Liver (tissue), 9 donors: ENCODE results near the gene RPGR. TPM values are rescaled to one million over a fixed set of nuclear protein-coding genes. Genes with fewer than 3 reads are reported as not detected.

ENCODE experiments used
- DNase-seq: peaks from one replicate; pipeline ENCODE4 v3.0.0-alpha.2; 2017; ENCODE audit warnings: low spot score
- H3K27ac ChIP-seq, 2 donors: one replicate each; pipeline ENCODE4 v1.7.0; 2013; ENCODE audit warnings: inconsistent platforms in 2 of 2, low read length in 2 of 2, control low read depth in 1 of 2, low read depth in 1 of 2, mild to moderate bottlenecking in 1 of 2
- H3K27me3 ChIP-seq, 4 donors: one replicate each; pipeline versions ENCODE4 v1.6.1 to v1.7.0; 2013; ENCODE audit warnings: low read length in 3 of 4, inconsistent platforms in 1 of 4, mild to moderate bottlenecking in 1 of 4, moderate library complexity in 1 of 4; ENCODE audit not compliant: control insufficient read depth in 4 of 4, insufficient read depth in 4 of 4
- H3K36me3 ChIP-seq, 4 donors: one replicate each; pipeline versions ENCODE4 v1.6.1 to v1.7.0; 2013; ENCODE audit warnings: low read length in 3 of 4, mild to moderate bottlenecking in 3 of 4, low read depth in 1 of 4, moderate library complexity in 1 of 4; ENCODE audit not compliant: control insufficient read depth in 4 of 4, insufficient read depth in 3 of 4
- H3K4me1 ChIP-seq, 4 donors: one replicate each; pipeline versions ENCODE4 v1.6.1 to v1.7.0; 2013; ENCODE audit warnings: low read length in 3 of 4, mild to moderate bottlenecking in 3 of 4, moderate library complexity in 1 of 4; ENCODE audit not compliant: control insufficient read depth in 4 of 4, insufficient read depth in 4 of 4
- H3K4me3 ChIP-seq, 3 donors: one replicate each; pipeline versions ENCODE4 v1.6.1 to v1.7.0; 2013; ENCODE audit warnings: low read length in 3 of 3, control low read depth in 1 of 3, low read depth in 1 of 3, mild to moderate bottlenecking in 1 of 3
- H3K9ac ChIP-seq, 2 donors: one replicate each; pipeline ENCODE4 v1.7.0; 2013; ENCODE audit warnings: low read length in 2 of 2, mild to moderate bottlenecking in 2 of 2, moderate library complexity in 2 of 2, control low read depth in 1 of 2, low read depth in 1 of 2
- H3K9me3 ChIP-seq, 4 donors: one replicate each; pipeline versions ENCODE4 v1.6.1 to v1.7.0; 2013; ENCODE audit warnings: low read length in 3 of 4; ENCODE audit not compliant: control insufficient read depth in 4 of 4
- EGR1 ChIP-seq, 2 donors: IDR thresholded peaks; 2 replicates each; pipeline ENCODE4 v1.6.1; 2016 to 2018; ENCODE audit warnings: antibody characterized with exemption in 2 of 2, low read depth in 2 of 2
- FOXA1 ChIP-seq: IDR thresholded peaks from 2 replicates; pipeline ENCODE4 v1.6.1; 2016; ENCODE audit warnings: antibody characterized with exemption
- FOXA2 ChIP-seq: IDR thresholded peaks from 2 replicates; pipeline ENCODE4 v1.6.1; 2016; ENCODE audit warnings: antibody characterized with exemption
- GABPA ChIP-seq, 2 donors: IDR thresholded peaks in 1 of 2; conservative IDR thresholded peaks in 1 of 2; 2 replicates each; pipeline ENCODE4 v1.6.1; 2016; ENCODE audit warnings: antibody characterized with exemption in 2 of 2, mild to moderate bottlenecking in 1 of 2, moderate library complexity in 1 of 2
- HNF4A ChIP-seq, 2 donors: conservative IDR thresholded peaks; 2 replicates each; pipeline ENCODE4 v1.6.1; 2016; ENCODE audit warnings: antibody characterized with exemption in 2 of 2, mild to moderate bottlenecking in 2 of 2
- HNF4G ChIP-seq: IDR thresholded peaks from 2 replicates; pipeline ENCODE4 v1.6.1; 2016; ENCODE audit warnings: antibody characterized with exemption
- JUND ChIP-seq, 2 donors: IDR thresholded peaks; 2 replicates each; pipeline ENCODE4 v1.6.1; 2016; ENCODE audit warnings: antibody characterized with exemption in 2 of 2
- NR2F2 ChIP-seq: IDR thresholded peaks from 2 replicates; pipeline ENCODE4 v1.6.1; 2016; ENCODE audit warnings: antibody characterized with exemption
- RAD21 ChIP-seq, 2 donors: IDR thresholded peaks; 2 replicates each; pipeline ENCODE4 v1.6.1; 2016; ENCODE audit warnings: antibody characterized with exemption in 2 of 2, mild to moderate bottlenecking in 2 of 2
- RXRA ChIP-seq, 2 donors: IDR thresholded peaks; 2 replicates each; pipeline ENCODE4 v1.6.1; 2017 to 2018; ENCODE audit warnings: antibody characterized with exemption in 2 of 2, mild to moderate bottlenecking in 1 of 2
- SP1 ChIP-seq: IDR thresholded peaks from 2 replicates; pipeline ENCODE4 v1.6.1; 2018; ENCODE audit warnings: antibody characterized with exemption, mild to moderate bottlenecking
- TAF1 ChIP-seq: conservative IDR thresholded peaks from 2 replicates; pipeline ENCODE4 v1.6.1; 2016; ENCODE audit warnings: antibody characterized with exemption, mild to moderate bottlenecking
- YY1 ChIP-seq: IDR thresholded peaks from 2 replicates; pipeline ENCODE4 v1.6.1; 2016; ENCODE audit warnings: antibody characterized with exemption, mild to moderate bottlenecking
- WGBS: extraction: QIAGEN DNeasy Blood & Tissue Kit; methylation state at CpG from one replicate; pipeline ENCODE4 v1.1.7; 2013; 5-methylcytosine and 5-hydroxymethylcytosine counted together
- polyA plus RNA-seq, 2 donors: library from polyadenylated mRNA; stranded (reverse) in 1 of 2; unstranded in 1 of 2; fragments of 200-250 nt in 1 of 2; fragments of >200 nt in 1 of 2; fragmentation: Nextera tagmentation in 1 of 2; extraction: Ambion mirVana in 1 of 2; gene quantifications; one replicate each; pipeline versions ENCODE4 v1.2.1 to v1.2.3, GENCODE V29; 2013 to 2015
- total RNA-seq, 2 donors: library from RNA; depleted of rRNA; stranded (reverse); fragments of >200 nt; gene quantifications; one replicate each; pipeline ENCODE4 v1.2.3, GENCODE V29; 2014
- TF ChIP-seq, protein P1 (sequence below): IDR thresholded peaks from 2 replicates; pipeline ENCODE4 v1.6.1; 2016; ENCODE audit warnings: antibody characterized with exemption
- TF ChIP-seq, protein P2 (sequence below): IDR thresholded peaks from 2 replicates; pipeline ENCODE4 v1.6.1; 2016; ENCODE audit warnings: antibody characterized with exemption
- TF ChIP-seq, protein P3 (sequence below): fragments of 150-350 bp; IDR thresholded peaks from 2 replicates; pipeline ENCODE4 v1.5.1; 2017; ENCODE audit warnings: improper control_type of control experiment, low read depth, low read length; ENCODE audit not compliant: missing input control
- TF ChIP-seq, protein P4 (sequence below): IDR thresholded peaks from 2 replicates; pipeline ENCODE4 v1.6.1; 2016; ENCODE audit warnings: antibody characterized with exemption
- TF ChIP-seq, protein P5 (sequence below): IDR thresholded peaks from 2 replicates; pipeline ENCODE4 v1.6.1; 2016; ENCODE audit warnings: antibody characterized with exemption, mild to moderate bottlenecking
- donor health status: healthy.
- donor health status: healthy.
- donor health status: healthy.
- donor health status: healthy.
- donor health status: healthy.

Gene RPGR
- total and polyA plus RNA-seq, 4 donors: 1.7 to 7.2 (median 3.5) TPM

DNA sequence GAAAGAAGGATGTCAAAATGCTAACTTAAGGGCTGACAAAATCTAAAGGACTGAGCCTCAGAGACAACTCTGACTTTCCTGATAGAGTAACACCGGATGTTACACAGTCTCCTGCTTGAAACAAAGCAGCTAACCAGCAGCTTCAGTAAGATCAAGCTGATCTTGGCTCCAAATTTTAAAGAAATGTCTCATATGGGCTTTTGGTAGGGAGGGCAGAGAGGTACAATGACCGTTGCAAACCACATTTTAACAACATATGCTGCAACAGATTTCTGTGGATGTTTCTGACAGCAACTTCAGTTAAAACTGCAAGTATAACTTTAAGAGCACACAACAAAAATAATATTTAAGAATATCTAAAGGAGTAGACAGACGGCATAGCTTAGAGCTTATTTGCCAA lies 9.1 kb downstream of the RPGR start:
- no peak overlapping the region for H3K9ac ChIP-seq
- H3K36me3 ChIP-seq: peaks cover 0 to 3% (median 0%) of the 10 kb centered on the region in 4 donors
- H3K27ac ChIP-seq: no peak overlapping the region
- WGBS: 65% methylated on average over 3 of the region's 3 CpGs
- TF ChIP-seq RXRA (IDR thresholded peaks at IDR 0.05) (no peak), RAD21 (IDR thresholded peaks at IDR 0.05) (no peak), HNF4A (conservative IDR thresholded peaks at IDR 0.05) (no peak), JUND (IDR thresholded peaks at IDR 0.05) (no peak), GABPA (IDR thresholded peaks at IDR 0.05 in 1 of 2, conservative IDR thresholded peaks at IDR 0.05 in 1 of 2) (no peak), YY1 (no peak), TAF1 (no peak), FOXA2 (no peak)
- TF ChIP-seq, protein P1, sequence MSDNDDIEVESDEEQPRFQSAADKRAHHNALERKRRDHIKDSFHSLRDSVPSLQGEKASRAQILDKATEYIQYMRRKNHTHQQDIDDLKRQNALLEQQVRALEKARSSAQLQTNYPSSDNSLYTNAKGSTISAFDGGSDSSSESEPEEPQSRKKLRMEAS: no peak
- TF ChIP-seq, protein P2, sequence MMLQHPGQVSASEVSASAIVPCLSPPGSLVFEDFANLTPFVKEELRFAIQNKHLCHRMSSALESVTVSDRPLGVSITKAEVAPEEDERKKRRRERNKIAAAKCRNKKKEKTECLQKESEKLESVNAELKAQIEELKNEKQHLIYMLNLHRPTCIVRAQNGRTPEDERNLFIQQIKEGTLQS: no peak
- TF ChIP-seq, protein P3, sequence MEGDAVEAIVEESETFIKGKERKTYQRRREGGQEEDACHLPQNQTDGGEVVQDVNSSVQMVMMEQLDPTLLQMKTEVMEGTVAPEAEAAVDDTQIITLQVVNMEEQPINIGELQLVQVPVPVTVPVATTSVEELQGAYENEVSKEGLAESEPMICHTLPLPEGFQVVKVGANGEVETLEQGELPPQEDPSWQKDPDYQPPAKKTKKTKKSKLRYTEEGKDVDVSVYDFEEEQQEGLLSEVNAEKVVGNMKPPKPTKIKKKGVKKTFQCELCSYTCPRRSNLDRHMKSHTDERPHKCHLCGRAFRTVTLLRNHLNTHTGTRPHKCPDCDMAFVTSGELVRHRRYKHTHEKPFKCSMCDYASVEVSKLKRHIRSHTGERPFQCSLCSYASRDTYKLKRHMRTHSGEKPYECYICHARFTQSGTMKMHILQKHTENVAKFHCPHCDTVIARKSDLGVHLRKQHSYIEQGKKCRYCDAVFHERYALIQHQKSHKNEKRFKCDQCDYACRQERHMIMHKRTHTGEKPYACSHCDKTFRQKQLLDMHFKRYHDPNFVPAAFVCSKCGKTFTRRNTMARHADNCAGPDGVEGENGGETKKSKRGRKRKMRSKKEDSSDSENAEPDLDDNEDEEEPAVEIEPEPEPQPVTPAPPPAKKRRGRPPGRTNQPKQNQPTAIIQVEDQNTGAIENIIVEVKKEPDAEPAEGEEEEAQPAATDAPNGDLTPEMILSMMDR: no peak
- TF ChIP-seq, protein P4, sequence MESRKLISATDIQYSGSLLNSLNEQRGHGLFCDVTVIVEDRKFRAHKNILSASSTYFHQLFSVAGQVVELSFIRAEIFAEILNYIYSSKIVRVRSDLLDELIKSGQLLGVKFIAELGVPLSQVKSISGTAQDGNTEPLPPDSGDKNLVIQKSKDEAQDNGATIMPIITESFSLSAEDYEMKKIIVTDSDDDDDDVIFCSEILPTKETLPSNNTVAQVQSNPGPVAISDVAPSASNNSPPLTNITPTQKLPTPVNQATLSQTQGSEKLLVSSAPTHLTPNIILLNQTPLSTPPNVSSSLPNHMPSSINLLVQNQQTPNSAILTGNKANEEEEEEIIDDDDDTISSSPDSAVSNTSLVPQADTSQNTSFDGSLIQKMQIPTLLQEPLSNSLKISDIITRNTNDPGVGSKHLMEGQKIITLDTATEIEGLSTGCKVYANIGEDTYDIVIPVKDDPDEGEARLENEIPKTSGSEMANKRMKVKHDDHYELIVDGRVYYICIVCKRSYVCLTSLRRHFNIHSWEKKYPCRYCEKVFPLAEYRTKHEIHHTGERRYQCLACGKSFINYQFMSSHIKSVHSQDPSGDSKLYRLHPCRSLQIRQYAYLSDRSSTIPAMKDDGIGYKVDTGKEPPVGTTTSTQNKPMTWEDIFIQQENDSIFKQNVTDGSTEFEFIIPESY: no peak
- H3K27me3 ChIP-seq: no peaks in the 10 kb centered on the region
- H3K4me3 ChIP-seq: no peak overlapping the region
- H3K4me1 ChIP-seq: peaks cover 0 to 4% (median 1%) of the 10 kb centered on the region in 4 donors
- no peak for DNase-seq
- H3K9me3 ChIP-seq: no peaks in the 10 kb centered on the region

DNA sequence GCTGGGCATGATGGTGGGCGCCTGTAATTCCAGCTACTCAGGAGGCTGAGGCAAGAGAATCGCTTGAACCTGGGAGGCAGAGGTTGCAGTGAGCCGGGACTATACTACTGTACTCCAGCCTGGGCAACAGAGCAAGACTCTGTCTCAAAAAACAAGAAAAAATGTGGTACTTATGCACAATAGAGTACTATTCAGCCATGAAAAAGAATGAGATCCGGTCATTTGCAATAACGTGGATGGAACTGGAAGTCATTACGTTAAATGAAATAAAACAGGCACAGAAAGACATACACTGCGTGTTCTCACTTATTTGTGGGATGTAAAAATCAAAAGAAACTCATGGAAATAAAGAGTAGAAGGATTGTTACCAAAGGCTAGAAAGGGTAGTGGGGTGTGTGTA lies 12.1 kb downstream of the RPGR start:
- TF ChIP-seq, protein P2: no peak
- TF ChIP-seq RXRA (IDR thresholded peaks at IDR 0.05) (no peak), HNF4G (no peak), HNF4A (conservative IDR thresholded peaks at IDR 0.05) (no peak), TAF1 (no peak), GABPA (IDR thresholded peaks at IDR 0.05 in 1 of 2, conservative IDR thresholded peaks at IDR 0.05 in 1 of 2) (no peak), EGR1 (IDR thresholded peaks at IDR 0.05; ENCODE audit: low read depth in 2 of 2) (no peak), RAD21 (IDR thresholded peaks at IDR 0.05) (no peak), NR2F2 (no peak), FOXA1 (no peak), FOXA2 (no peak), YY1 (no peak), SP1 (no peak), JUND (IDR thresholded peaks at IDR 0.05) (no peak)
- TF ChIP-seq, protein P5, sequence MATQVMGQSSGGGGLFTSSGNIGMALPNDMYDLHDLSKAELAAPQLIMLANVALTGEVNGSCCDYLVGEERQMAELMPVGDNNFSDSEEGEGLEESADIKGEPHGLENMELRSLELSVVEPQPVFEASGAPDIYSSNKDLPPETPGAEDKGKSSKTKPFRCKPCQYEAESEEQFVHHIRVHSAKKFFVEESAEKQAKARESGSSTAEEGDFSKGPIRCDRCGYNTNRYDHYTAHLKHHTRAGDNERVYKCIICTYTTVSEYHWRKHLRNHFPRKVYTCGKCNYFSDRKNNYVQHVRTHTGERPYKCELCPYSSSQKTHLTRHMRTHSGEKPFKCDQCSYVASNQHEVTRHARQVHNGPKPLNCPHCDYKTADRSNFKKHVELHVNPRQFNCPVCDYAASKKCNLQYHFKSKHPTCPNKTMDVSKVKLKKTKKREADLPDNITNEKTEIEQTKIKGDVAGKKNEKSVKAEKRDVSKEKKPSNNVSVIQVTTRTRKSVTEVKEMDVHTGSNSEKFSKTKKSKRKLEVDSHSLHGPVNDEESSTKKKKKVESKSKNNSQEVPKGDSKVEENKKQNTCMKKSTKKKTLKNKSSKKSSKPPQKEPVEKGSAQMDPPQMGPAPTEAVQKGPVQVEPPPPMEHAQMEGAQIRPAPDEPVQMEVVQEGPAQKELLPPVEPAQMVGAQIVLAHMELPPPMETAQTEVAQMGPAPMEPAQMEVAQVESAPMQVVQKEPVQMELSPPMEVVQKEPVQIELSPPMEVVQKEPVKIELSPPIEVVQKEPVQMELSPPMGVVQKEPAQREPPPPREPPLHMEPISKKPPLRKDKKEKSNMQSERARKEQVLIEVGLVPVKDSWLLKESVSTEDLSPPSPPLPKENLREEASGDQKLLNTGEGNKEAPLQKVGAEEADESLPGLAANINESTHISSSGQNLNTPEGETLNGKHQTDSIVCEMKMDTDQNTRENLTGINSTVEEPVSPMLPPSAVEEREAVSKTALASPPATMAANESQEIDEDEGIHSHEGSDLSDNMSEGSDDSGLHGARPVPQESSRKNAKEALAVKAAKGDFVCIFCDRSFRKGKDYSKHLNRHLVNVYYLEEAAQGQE: no peak
- TF ChIP-seq, protein P3: no peak
- TF ChIP-seq, protein P4: no peak
- TF ChIP-seq, protein P1: no peak
- H3K27me3 ChIP-seq: no peaks in the 10 kb centered on the region
- WGBS: over 99% methylated on average over 7 of the region's 7 CpGs
- no peaks in the 10 kb centered on the region for H3K9me3 ChIP-seq
- H3K27ac ChIP-seq: no peak overlapping the region
- DNase-seq: no peak
- H3K36me3 ChIP-seq: peaks cover 0 to 3% (median 0%) of the 10 kb centered on the region in 4 donors
- no peak overlapping the region for H3K4me3 ChIP-seq
- no peak overlapping the region for H3K9ac ChIP-seq
- peaks cover 0 to 4% (median 1%) of the 10 kb centered on the region in 4 donors for H3K4me1 ChIP-seq
